GM10266 (cell line): Measurements from ENCODE around the gene TGM5.

Experiments used
- DNase-seq: peaks from one replicate; pipeline ENCODE4 v3.0.0; 2012; ENCODE audit errors: extremely low spot score
- CTCF ChIP-seq: IDR thresholded peaks from 2 replicates; pipeline ENCODE4 v1.5.1; 2012; ENCODE audit warnings: mild to moderate bottlenecking, low read depth; ENCODE audit not compliant: control insufficient read depth, insufficient read depth; ENCODE audit errors: missing control alignments

The TGM5 gene

GRCh38 chr15:43212951-43213350, 53.8 kb downstream of the TGM5 start:
- no peak for DNase-seq
- TF ChIP-seq CTCF, result no peak

- DNase-seq, result no peak
- TF ChIP-seq CTCF, result no peak
These were observed 54.4 kb downstream of the TGM5 start for GRCh38 chr15:43212299-43212698.

DNA sequence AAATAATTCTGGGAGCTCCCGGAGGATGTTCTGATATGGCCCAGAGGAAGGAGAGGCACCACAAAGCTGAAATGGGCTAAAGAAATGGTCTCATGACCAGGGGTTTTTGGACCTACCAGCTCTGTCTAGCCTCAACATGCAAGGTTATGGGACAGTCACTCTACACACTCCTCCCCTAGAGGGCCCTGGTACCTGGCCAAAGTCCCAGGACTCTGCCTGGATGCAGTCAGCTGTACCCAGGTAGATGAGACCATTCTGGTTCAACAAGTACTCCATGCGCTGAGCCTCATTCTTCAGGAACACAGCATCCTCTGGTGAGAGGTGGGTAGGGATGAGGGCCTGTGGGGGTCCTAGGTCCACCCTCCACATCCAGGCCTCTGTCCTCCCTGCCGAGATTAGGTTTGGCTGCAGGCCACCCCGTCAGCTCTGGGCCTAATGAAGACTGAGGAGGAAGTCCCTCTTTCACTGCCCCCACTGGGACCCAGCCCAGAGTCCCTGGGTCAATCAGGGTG, 55.4 kb downstream of the TGM5 start:
- no peak for TF ChIP-seq CTCF
- DNase-seq, result no peak

DNA sequence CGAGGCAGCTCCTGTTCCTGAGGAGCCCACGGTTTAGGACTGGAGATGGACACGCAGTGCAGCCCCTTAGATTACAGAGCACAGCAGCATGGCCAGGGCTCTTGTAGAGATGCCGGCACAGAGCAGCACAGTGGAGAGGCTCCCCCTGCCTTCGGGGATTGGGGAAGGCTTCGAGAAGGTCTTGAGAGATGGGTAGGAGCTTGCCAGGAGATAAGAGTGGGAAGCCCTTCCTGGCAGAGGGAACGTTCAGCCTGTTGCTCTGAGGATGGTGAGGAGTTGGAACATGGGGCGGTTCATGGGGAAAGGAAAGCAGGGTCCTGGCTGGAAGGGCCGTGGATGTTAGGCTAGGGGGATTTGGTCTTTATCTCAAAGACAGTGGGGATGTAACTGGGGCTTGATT, 55.9 kb downstream of the TGM5 start:
- DNase-seq, result no peak
- no peak for TF ChIP-seq CTCF

- DNase-seq, result no peak
- TF ChIP-seq CTCF, result no peak
These were observed 56.5 kb downstream of the TGM5 start for GRCh38 chr15:43210172-43210745.

DNA sequence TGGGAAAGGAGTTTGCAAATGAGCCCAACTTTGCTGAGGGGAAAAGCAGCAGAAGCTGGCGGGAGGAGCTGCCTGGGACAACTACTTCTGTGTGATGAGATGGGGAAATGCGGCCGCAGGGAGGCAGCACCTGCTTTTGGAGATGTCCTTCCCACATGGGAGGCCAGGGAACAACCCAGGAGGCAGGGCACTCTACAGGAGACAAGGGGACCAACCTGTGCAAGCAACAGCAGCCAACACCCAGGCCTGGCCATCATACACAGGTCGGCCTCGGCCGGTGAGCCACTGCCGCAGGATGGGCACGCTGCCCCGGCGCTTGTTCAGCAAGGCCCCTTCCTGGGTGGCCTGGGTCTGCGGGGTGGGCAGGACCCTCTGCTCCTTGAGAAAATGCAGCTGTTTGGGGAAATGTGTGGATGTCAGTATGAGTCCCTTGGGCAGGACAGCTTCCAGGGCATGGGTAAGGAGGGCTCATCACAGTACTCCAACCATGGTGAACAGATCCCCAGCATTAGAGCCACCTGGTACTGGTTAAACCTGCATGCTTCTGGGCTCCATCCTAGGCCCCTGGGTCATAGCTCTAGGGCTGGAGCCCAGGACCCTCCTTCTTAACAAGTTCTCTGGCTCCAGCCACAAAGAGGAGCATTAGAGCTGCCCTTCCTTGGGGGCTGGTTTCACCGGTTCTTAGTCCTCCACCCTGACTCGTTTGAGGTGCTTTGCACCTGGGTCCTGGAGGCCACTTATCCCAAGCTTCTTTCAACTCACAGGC, 57.5 kb downstream of the TGM5 start:
- TF ChIP-seq CTCF, result no peak
- no peak for DNase-seq
